HG03095 (cell line): ENCODE data around the gene MRNIP.
A peak's percentile ranks its signal among the peaks of the same experiment; 100 is the strongest.
"Not testable (repeated sequence)": the region's sequence is repeated elsewhere in the genome, so short reads cannot be mapped to it uniquely, and the experiment has no call there.

Source experiments
- ATAC-seq: cut with Tn5 transposase; IDR thresholded peaks from one replicate; pipeline ENCODE4 v1.9.1; 2021; ENCODE audit warnings: moderate library complexity; ENCODE audit not compliant: unreplicated experiment

The MRNIP gene

GRCh38 chr5:179872055-179872827 is 13.6 kb upstream of the MRNIP start:
- no peak for ATAC-seq

DNA sequence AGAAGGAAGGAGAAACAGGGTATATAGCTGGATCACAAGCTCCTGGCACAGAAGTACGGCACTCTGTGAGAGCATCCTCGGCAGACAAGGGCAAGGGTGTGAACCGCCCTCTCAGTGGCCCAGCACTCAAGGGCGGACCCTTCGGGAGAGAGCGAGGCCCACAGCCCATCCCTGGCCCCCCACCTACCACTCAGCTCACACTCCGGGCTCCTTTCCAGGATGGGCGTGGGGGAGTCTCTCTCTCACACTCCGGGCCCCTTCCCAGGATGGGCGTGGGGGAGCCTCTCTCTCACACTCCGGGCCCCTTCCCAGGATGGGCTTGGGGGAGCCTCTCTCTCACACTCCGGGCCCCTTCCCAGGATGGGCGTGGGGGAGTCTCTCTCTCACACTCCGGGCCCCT is 12.9 kb upstream of the MRNIP start:
- not testable (repeated sequence) for ATAC-seq

DNA sequence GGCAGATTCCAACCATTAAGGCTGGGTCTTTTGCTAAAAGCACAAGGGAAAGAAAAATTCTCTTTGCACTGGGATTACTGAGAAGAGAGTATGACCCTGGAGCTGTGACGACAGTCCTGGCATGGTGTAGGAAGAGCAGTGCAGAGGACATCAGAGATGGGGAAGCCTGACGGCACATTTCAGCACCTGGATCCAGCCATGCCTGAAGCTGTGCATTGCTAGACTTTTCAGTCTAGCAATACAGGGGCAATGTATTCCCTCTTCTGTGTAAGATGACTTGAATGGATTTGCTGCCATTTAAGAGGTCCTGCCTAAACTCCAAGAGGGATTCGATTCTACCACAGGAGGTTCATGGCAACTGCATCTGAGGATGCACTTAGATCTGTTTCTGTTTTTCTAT is 12.3 kb upstream of the MRNIP start:
- no peak for ATAC-seq

GRCh38 chr5:179870403-179870903 is 11.8 kb upstream of the MRNIP start:
- no peak for ATAC-seq

GRCh38 chr5:179869641-179870402 is 11.2 kb upstream of the MRNIP start:
- no peak for ATAC-seq

- no peak for ATAC-seq
Measured at GRCh38 chr5:179869101-179869500, 10.5 kb upstream of the MRNIP start.

DNA sequence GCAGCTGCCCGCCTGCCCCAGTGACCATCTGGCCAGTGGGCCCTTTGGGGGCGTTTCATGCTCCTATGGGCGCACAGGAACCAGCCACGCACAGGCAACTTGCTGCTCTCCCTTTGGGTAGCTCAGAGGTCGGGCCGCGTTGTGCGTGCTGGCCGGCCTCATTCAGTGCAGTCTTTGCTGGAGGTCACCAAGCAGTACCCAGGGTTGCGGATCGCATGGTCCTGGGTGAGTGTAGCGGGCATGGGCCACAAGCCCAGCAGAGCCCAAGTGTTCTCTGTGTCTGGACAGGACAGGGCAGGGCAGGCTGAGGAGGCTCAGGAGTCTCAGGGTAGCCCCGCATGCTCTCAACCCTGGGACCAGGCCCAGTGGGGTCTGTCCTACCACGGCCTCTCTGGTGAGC is 9.9 kb upstream of the MRNIP start:
- ATAC-seq, result no peak

- ATAC-seq, result no peak
Measured at GRCh38 chr5:179867476-179867875, 8.9 kb upstream of the MRNIP start.

GRCh38 chr5:179867079-179867465 is 8.5 kb upstream of the MRNIP start:
- no peak for ATAC-seq

DNA sequence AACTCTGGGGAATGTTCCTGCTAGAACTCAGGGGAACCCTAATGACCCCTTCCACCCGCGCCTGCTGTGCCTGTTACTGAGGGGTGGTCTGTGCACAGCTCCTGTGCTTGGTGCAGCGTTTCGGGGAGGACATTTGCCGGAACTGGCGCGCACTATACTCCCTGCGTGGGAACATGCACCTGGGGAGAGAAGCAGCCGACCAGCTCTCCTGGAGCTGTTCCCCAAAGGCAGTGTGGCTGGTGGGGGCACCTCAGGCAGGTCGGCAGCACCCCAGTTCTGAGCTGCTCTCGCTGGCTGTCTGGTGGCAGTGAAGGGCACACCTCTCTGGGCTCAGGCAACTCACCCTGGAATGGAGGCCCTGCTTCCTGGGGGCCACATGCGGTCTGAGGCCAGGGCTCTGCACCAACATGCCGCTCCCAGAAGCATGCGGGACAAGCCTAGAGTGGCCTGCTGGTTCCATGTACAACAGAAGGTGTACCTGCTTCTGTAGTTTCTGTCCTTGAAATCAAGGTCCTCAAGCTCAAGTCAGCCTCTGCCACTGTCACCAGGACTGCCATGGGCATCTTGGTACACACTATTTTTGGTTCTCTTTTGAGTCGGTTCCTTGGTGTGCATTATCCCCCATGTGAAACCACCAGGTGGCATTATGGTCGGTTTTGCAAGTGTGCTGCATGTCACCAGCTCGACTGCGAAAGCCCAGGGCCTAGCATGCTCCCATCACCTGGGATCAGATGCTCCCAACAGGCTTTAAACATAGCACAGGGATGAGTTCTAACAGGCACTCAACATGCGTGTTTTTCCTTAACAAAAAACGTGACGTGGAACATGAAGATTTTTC is 7.8 kb upstream of the MRNIP start:
- ATAC-seq, result no peak

DNA sequence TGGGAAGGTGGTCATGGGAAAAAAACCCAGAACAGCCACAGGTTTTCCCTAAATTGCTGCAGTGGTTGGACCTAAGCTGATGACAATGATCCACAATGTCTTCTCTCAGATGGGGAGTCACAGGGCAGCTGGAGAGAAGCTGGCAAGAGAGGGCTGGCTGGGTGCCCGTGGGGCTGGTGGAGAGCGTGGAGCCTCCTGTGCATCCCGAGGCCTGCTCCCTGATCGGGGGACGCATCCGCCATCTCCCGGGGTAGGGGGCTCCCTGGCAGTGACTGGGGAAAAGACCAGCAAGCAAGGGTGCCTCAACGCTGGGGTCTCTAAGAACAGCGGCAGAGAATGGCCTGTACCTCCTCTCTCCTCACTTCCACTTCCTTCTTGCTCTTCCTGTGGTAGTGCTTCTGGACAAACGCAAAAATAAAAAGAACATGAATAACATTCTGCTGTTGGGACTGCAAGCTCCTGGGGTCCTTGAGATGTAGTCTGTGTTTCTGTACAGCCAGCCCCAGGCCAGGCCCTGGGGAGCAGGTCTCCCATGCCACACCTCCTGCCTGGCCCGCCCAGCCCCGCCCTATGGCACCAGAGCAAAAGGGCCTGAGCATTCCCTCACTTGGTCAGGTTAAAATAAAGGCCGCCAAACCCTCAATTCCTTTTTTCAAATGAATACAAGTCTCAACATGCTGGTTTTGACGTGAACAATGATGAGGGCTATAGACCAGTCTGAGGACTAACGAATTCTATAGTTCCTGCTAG is 7.0 kb upstream of the MRNIP start:
- no peak for ATAC-seq

DNA sequence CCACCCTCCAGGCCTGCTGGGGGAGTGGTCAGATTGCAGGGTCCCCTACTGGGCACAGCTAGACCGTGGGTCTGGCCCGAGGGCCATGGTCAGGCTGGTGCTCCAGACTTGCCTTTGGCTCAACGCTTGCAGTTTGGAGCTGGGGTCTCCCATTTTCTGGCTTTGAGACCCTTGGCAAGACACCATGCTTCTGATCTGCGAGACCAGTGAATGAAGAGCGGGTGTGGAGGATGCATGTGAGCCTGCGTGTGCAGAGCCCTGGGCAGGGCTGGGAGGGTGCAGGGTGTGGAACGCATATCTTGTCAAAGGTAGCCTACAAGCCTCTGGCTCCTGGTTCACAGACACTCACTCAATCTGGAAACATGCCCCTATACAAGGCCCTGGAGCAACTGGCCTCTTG is 6.1 kb upstream of the MRNIP start:
- ATAC-seq, result no peak

DNA sequence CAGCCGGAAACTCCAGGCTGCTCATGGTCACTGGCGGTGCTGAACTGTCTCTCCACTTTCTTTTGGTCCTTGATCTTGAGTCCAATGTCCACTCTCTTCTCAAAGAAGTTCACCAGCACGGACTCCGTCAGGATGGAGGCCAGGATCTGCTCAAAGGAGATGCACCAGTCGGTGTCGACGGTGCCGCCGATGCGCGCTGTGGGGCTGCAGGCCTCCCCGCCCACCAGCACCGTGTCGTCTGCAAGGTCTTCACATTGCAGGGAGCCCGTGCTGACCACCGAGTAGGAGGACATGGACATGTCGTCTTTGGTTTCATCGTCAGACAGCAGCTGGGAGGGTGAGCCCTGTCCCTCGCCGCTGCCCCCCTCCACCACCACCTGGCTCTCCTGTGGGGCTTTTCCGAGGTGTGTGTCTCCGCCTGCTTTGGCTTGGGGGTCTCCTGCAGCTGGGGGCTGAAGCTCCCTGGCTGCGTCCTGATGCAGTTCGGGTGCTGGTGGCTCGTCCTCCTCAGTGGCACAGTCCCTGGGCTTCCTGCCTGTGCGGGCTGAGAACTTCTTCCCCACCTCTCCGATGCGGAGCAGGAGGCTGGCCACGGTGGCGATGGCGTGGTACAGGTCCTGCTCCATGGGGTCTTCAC is 5.0 kb upstream of the MRNIP start:
- no peak for ATAC-seq

DNA sequence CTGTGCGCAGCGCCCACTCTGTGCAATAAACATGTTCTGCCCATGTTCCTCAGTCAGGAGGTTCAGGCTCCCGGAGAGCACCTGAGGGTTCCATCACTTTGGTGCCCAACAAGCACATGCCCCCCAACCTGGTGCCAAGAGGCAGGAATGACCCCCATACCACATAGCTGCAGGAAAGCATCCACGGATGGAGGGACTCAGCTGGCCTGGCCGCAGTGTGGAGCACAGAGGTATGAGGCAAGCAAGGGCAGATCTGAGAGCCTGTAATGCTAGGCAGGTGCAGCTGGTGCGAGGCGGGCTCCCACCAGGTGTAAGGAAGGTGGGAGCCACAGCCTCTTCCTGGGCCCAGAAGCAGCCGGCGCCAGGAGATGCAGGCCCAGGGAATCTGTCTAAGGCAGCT is 4.3 kb upstream of the MRNIP start:
- ATAC-seq, result no peak

GRCh38 chr5:179862296-179862695 is 3.7 kb upstream of the MRNIP start:
- ATAC-seq, result no peak

DNA sequence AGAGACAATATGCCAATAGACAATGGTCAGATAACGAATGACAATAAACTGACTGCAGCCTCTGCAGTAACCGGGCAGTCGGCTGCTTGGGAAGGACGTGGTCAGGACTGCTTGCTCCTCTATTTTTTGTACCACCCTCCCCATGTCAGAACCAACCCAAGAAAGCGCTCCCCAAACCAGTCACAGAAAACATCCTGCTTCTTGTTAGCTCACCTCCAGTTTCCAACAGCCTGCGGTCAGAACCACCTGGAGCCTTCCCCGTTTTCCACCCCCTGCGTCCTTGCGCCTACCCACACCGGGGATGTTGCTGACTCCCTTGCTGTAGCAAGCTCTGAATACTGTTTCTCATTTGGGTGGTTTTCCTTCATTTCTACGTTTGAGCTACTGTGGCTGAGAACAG is 1.7 kb upstream of the MRNIP start:
- no peak for ATAC-seq

- peak; percentile 42 for ATAC-seq
Measured at GRCh38 chr5:179858241-179858585, 404 bp downstream of the MRNIP start.

GRCh38 chr5:179854356-179854755 is 4.3 kb downstream of the MRNIP start:
- ATAC-seq, result no peak

- peak; percentile 89 for ATAC-seq
Measured at GRCh38 chr5:179852993-179853547, 5.5 kb downstream of the MRNIP start.

- no peak for ATAC-seq
Measured at GRCh38 chr5:179841621-179842020, 17.0 kb downstream of the MRNIP start.
